Loucy (cell line): Measurements from ENCODE around the gene RBFOX2.
"Not testable (repeated sequence)": the region's sequence is repeated elsewhere in the genome, so short reads cannot be mapped to it uniquely, and the experiment has no call there.

Experiments used
- H2AFZ ChIP-seq: fragments of 200-600 bp; sonication (generic); 2 replicates; pipeline ENCODE4 v1.6.0; 2016; ENCODE audit warnings: antibody characterized with exemption, mild to moderate bottlenecking, low read length, moderate library complexity
- H3F3A ChIP-seq: fragments of 200-600 bp; 2 replicates; pipeline ENCODE4 v1.6.0; 2016; ENCODE audit warnings: antibody characterized with exemption, low read depth, mild to moderate bottlenecking
- H3K27me3 ChIP-seq: fragments of 200-600 bp; sonication (generic); 2 replicates; pipeline ENCODE4 v1.6.1; 2014; ENCODE audit warnings: low read length, mild to moderate bottlenecking; ENCODE audit not compliant: insufficient read depth, poor library complexity, severe bottlenecking
- H3K36me3 ChIP-seq: fragments of 200-600 bp; sonication (generic); 2 replicates; pipeline ENCODE4 v1.6.1; 2016; ENCODE audit warnings: low read length; ENCODE audit not compliant: insufficient read depth
- H3K4me1 ChIP-seq: fragments of 200-600 bp; sonication (generic); 2 replicates; pipeline ENCODE4 v1.5.1; 2014; ENCODE audit warnings: low read length, mild to moderate bottlenecking; ENCODE audit not compliant: insufficient read depth, poor library complexity, severe bottlenecking
- H3K4me2 ChIP-seq: fragments of 200-600 bp; sonication (generic); 2 replicates; pipeline ENCODE4 v1.6.0; 2014; ENCODE audit warnings: antibody characterized with exemption, low read length, low read depth, mild to moderate bottlenecking; ENCODE audit not compliant: poor library complexity, severe bottlenecking
- H3K4me3 ChIP-seq: fragments of 200-600 bp; sonication (generic); 2 replicates; pipeline ENCODE4 v1.5.1; 2014; ENCODE audit warnings: low read length, mild to moderate bottlenecking, mixed read lengths; ENCODE audit not compliant: poor library complexity, severe bottlenecking
- H3K79me2 ChIP-seq: fragments of 200-600 bp; sonication (generic); 2 replicates; pipeline ENCODE4 v1.6.1; 2014; ENCODE audit warnings: low read length; ENCODE audit not compliant: insufficient read depth
- H3K9ac ChIP-seq: fragments of 200-600 bp; sonication (generic); 2 replicates; pipeline ENCODE4 v1.6.0; 2014; ENCODE audit warnings: mild to moderate bottlenecking, low read depth, low read length, moderate library complexity; ENCODE audit not compliant: poor library complexity, severe bottlenecking
- H3K9me2 ChIP-seq: fragments of 200-600 bp; sonication (generic); replicated peaks from 2 replicates; pipeline ENCODE4 v1.6.1; 2016; ENCODE audit warnings: low read depth, low read length, mixed read lengths
- H3K9me3 ChIP-seq: fragments of 200-600 bp; sonication (generic); 2 replicates; pipeline ENCODE4 v1.6.1; 2014; ENCODE audit warnings: mild to moderate bottlenecking, antibody characterized with exemption, low read length, low read depth; ENCODE audit not compliant: insufficient read depth
- H4K20me1 ChIP-seq: fragments of 200-600 bp; sonication (generic); 2 replicates; pipeline ENCODE4 v1.6.0; 2014; ENCODE audit warnings: antibody characterized with exemption, low read length, mild to moderate bottlenecking; ENCODE audit not compliant: insufficient read depth, poor library complexity, severe bottlenecking
- CTCF ChIP-seq: fragments of 200-600 bp; sonication (generic); conservative IDR thresholded peaks from 2 replicates; pipeline ENCODE4 v1.5.1; 2014; ENCODE audit warnings: mild to moderate bottlenecking, antibody characterized with exemption, low read length
- EZH2phosphoT487 ChIP-seq: fragments of 200-600 bp; IDR thresholded peaks from 2 replicates; pipeline ENCODE4 v1.6.1; 2018; ENCODE audit warnings: antibody characterized with exemption, mild to moderate bottlenecking, moderate library complexity, borderline replicate concordance

RBFOX2 gene

DNA sequence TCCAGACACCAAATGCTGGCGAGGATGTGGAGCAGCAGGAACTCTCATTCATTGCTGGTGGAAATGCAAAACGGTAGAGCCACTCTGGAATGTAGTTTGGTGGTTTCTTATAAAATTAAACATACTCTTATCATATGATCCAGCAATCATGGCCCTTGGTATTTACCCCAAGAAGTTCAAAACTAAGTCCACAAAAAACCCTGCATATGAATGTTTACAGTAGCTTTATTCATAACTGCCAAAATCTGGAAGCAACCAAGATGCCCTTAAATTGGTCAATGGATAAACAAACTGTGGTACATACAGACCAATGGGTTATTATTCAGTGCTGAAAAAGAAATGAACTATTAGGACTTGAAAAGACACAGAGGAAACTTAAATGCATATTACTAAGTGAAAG is 223.2 kb downstream of the RBFOX2 start:
- no peaks in the 10 kb centered on the region; the same call in 1 of the 2 replicates for H3K9me3 ChIP-seq
- peaks cover 3% of the 10 kb centered on the region; the same call in 1 of the 2 replicates for H3K36me3 ChIP-seq
- no peak overlapping the region for H3K9ac ChIP-seq
- no peaks in the 10 kb centered on the region for H3K9me2 ChIP-seq
- no peak overlapping the region for H2AFZ ChIP-seq
- H3K4me1 ChIP-seq: no peaks in the 10 kb centered on the region
- TF ChIP-seq EZH2phosphoT487: no peak
- H3K27me3 ChIP-seq: no peaks in the 10 kb centered on the region
- H3K4me3 ChIP-seq: no peak overlapping the region
- H3K4me2 ChIP-seq: no peak overlapping the region
- no peaks in the 10 kb centered on the region for H3F3A ChIP-seq
- H3K79me2 ChIP-seq: no peaks in the 10 kb centered on the region
- no peaks in the 10 kb centered on the region for H4K20me1 ChIP-seq

GRCh38 chr22:35804421-35804820 is 224.2 kb downstream of the RBFOX2 start:
- Histone ChIP-seq H3F3A (no peaks in the 10 kb centered on the region), H3K9me3 (no peaks in the 10 kb centered on the region; the same call in 1 of the 2 replicates), H3K27me3 (no peaks in the 10 kb centered on the region), H3K79me2 (no peaks in the 10 kb centered on the region), H2AFZ (no peak overlapping the region), H4K20me1 (no peaks in the 10 kb centered on the region), H3K9ac (no peak overlapping the region), H3K4me1 (no peaks in the 10 kb centered on the region), H3K4me3 (no peak overlapping the region), H3K4me2 (no peak overlapping the region), H3K9me2 (no peaks in the 10 kb centered on the region), H3K36me3 (peaks cover 3% of the 10 kb centered on the region; the same call in 1 of the 2 replicates)
- TF ChIP-seq CTCF (no peak), EZH2phosphoT487 (no peak)

DNA sequence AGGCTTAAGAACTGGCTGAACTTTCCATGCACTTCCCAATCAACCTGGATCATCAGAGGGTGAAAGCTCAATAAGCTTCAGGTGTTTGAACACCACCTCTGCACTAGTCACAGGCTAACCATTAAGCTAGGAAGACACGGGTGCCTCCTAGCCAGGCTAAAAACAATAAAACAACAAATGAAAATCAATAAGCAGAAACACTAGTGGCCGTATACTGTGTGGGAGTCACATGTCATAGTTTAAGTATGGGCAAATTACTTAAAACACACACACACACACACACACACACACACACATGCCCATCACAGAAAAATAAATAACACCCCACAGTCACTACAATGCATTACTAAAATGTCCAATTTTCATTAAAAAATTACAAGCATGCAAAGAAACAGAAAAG is 225.7 kb downstream of the RBFOX2 start:
- Histone ChIP-seq H4K20me1 (no peaks in the 10 kb centered on the region), H3K9ac (no peak overlapping the region), H3K27me3 (no peaks in the 10 kb centered on the region), H2AFZ (no peak overlapping the region), H3F3A (no peaks in the 10 kb centered on the region), H3K4me2 (no peak overlapping the region), H3K4me1 (no peaks in the 10 kb centered on the region), H3K36me3 (no peaks in the 10 kb centered on the region), H3K9me2 (no peaks in the 10 kb centered on the region), H3K4me3 (no peak overlapping the region), H3K9me3 (no peaks in the 10 kb centered on the region; the same call in 1 of the 2 replicates), H3K79me2 (no peaks in the 10 kb centered on the region)
- no peak for TF ChIP-seq CTCF
- TF ChIP-seq EZH2phosphoT487: no peak

DNA sequence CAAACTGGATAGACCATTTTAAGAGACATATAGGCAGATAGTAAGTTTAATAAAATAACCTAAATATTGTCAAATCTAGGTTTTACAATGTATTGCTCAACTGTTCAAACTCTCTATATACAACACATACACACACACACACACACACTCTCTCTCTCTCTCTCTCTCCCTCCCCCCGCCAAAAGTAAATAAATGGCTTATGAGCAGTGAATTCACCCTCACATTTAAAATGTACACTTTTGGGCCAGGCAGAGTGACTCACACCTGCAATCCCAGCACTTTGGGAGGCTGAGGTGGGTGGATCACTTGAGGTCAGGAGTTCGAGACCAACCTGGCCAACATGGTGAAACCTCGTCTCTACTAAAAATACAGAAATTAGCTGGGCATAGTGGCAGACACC is 227.3 kb downstream of the RBFOX2 start:
- H3F3A ChIP-seq, H3K9ac ChIP-seq, H3K9me3 ChIP-seq, H3K27me3 ChIP-seq, H2AFZ ChIP-seq, H3K4me2 ChIP-seq, H3K4me1 ChIP-seq, H3K79me2 ChIP-seq, H3K36me3 ChIP-seq, H3K4me3 ChIP-seq, H3K9me2 ChIP-seq, H4K20me1 ChIP-seq: not testable (repeated sequence)
